Activated gamma-delta T cell treated with Interleukin-2 at 50 U/mL for 16 hours (primary cell): Measurements from ENCODE around the gene ADAMTS17.

Experiments
- DNase-seq: peaks from one replicate; pipeline ENCODE4 v3.0.0-alpha.2; 2020

ADAMTS17 gene

DNA sequence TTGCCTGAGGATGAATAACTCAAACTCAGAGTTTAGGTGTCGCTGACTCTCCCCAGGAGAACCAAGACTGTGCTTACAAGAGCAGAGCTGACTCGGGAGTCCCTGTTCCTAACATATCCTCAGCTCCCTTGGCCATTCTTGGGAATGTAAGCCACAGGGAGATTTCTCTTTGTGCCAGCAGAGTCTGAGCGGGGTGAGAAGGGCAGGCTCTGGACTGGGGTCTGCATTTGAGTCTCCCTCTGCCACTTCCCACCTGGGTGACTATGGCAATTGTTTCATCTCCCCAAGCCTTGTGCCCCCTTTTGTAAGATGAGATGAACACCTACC is 126.0 kb downstream of the ADAMTS17 start:
- DNase-seq = no peak

GRCh38 chr15:100215031-100215842 is 126.5 kb downstream of the ADAMTS17 start:
- no peak for DNase-seq

DNA sequence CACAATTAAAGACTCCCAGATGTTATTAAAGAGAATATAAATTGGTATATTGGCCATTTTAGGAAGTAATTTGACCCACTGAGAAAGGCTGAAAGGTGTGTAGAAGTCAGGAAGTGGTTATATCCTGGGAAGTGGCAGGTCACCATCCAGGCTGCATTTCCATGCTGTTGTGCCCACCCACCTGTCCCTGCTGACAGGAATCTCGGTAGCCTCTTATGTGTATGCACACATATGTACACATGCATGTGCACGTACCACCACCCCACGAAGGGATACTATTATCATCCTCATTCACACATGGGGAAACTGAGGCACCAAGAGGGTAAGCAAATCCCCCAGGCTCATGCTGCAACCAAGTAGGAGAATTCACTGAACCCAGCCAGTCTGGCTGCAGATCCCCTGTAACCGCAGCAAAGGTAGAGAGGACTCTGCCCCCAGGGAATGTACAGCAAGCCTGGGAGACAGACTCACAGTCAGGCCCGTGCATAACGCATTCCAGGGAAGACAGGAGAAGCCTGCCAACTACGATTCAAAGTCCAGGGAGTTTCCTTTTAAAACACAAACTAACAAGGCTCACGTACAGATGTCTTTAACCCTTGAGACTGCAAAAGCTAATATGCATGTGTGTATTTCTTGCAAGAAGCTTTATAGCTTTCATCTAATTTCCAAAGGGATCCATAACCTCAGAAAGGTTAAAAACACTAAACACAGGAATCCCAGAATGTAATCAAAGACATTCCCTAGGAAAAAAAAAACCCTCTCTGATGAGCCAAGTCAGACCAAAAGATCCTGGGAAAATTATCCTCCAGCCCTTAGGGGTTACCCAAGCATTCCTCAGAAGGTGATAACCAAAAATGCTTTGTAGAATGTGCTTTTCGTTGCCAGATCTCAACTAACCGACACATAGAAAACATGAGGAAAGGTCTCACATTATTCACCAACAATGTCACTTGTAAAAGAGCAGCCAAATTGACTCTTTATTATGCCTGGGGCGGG is 129.6 kb downstream of the ADAMTS17 start:
- DNase-seq = no peak

- DNase-seq = no peak
Observed at GRCh38 chr15:100210338-100210737, 131.4 kb downstream of the ADAMTS17 start.

DNA sequence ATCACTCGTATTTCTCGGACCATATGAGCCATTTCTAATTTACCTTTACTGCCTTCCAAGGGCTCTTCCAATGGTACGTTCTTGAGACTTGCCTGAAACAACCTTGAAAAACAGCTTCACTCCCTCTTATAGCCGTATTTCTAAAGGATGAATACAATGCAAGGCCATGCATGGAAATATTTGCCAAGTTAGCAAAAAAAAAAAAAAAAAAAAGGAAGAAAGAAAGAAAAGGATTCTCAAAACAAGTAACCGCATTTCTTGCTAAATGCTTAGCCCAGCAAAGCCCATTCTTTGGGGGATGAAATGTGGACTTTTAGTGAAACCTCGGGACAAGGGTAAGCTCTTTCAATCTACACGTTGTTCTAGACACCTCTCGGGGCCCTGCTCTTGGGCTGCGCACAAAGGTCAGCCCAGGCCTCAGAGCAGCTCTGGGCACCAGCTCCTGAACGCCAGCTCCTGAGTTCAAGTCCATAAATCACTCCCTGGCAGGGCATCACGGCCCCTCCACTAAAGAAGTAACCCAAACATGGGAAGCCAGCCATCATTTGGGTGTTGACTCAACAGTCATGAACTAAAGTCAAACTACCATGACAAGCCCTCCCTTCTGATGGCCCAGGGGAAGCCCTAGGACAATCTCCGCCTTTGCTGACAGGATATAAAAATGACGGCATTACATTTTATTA is 132.7 kb downstream of the ADAMTS17 start:
- no peak for DNase-seq

DNA sequence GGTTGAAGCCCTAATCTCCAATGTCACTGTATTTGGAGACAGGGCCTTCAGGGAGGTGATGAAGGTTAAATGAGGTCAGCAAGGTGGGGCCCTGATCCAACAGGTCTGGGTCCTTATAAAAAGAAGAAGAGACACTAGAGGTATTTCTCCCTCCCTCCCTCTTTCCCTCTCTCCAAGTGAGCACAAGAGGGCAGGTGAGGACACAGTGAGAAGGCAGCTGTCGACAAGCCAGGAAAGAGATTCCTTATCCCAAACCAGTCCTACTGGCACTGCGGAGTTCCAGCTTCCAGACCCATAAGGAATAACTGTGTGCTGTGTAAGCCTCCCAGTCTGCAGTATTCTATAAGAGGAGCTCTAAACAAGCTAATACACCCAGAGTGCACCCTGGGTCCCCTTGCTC is 134.7 kb downstream of the ADAMTS17 start:
- no peak for DNase-seq

GRCh38 chr15:100206643-100207042 is 135.1 kb downstream of the ADAMTS17 start:
- no peak for DNase-seq

DNA sequence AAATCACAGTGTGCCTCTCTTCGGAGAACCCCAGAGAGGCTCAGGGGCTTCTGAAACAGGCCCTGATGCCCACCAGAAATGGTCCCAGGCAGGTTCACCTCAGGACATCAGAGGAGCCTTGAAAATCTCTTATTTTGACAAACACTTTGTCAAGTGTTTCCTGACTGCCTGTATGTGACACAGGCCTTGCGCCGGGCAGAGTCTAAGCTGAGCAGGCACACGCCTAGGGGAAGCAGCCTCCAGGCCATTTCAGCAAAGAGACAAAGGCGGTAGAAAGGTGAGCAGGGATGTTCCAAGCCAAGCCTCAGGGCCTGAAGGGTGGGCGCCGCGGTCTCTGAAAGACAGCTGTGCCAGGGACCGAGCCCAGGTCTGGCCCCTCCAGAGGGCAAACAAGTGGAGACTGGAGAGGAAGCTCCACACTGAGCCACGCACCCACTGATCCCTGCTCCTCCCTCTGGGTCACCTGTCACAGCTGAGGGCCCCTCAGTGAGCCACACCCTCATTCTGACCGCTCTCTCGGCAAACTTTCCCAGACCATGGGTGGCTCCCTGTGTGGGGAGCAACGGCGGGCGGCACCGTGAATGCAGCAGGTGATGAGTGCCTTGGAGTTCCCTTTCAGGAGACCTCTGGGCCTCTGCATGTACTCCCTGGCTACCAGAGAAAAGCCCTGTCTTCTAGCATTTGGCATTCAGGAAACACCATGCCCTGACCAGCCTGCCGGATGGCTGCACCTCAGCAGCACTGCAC is 136.1 kb downstream of the ADAMTS17 start:
- DNase-seq = no peak

DNA sequence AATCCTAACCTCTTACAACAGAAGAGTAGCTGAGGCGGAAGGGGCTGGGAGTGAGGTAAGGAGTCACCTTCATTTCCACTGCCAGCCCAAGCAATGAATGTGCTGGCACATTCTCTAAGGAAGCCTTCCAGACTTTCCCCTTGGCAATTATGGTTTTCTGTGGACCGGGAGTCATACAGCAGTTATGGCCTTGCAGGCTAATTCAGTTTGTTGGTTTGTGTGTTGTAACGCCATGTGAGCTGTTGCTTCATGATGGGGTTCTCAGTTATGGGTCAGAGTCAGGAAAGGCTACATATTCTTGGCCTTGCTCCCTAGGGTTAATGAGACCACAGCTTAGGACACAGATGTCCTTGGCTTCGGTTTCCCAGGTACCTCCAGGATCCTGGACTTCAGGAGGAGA is 137.0 kb downstream of the ADAMTS17 start:
- DNase-seq = no peak

- DNase-seq = no peak
Observed at GRCh38 chr15:100204211-100204610, 137.6 kb downstream of the ADAMTS17 start.

- DNase-seq = no peak
Observed at GRCh38 chr15:100202309-100202960, 139.3 kb downstream of the ADAMTS17 start.

- DNase-seq = no peak
Observed at GRCh38 chr15:100201376-100202280, 140.1 kb downstream of the ADAMTS17 start.

GRCh38 chr15:100200287-100200880 is 141.4 kb downstream of the ADAMTS17 start:
- DNase-seq = no peak

GRCh38 chr15:100199711-100200286 is 142.0 kb downstream of the ADAMTS17 start:
- no peak for DNase-seq

GRCh38 chr15:100198442-100198841 is 143.3 kb downstream of the ADAMTS17 start:
- no peak for DNase-seq

GRCh38 chr15:100196326-100197058 is 145.3 kb downstream of the ADAMTS17 start:
- DNase-seq = no peak

- no peak for DNase-seq
Observed at GRCh38 chr15:100194996-100195395, 146.8 kb downstream of the ADAMTS17 start.

DNA sequence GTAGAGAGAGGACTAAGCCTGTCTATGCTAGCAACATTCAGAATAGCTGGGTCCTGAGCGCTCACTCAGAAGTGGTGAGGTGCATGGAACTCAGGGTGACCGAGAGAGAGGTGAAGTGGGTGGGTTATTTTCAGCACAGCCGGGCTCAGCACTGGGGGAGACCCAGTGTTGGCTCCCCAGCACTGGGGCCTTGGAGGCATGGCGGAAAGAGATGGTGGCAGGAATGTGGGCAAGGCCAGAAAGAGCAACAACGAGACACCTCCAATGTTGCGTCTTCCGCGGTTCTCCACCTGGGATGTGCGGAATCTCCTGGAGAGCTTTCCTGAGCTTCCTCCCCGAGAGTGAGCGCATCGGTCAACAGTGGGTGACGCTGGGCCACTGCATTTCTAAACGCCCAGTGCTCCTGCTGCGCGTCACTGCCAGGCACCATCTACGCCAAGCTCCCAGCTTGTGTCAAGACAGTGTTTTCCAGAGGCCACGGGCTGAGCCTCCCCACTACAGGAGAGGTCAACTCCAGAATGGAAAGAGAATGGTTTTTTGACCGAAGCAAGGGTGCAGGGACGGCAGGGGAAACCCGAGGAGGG is 148.4 kb downstream of the ADAMTS17 start:
- no peak for DNase-seq
